ENCODE results near the gene DTNB.

Gene DTNB

GRCh38 chr2:25401307-25402026, 271.9 kb downstream of the DTNB start:
- TF ChIP-seq CTCF (IDR thresholded peaks at IDR 0.05; ENCODE audit: control insufficient read depth, insufficient read depth, low read depth, low read length, missing control alignments): no peak
- no peak overlapping the region for H3K4me3 ChIP-seq (ENCODE audit: control insufficient read depth, low read depth, low read length)
- DNase-seq (ENCODE audit: low read depth): no peak

DNA sequence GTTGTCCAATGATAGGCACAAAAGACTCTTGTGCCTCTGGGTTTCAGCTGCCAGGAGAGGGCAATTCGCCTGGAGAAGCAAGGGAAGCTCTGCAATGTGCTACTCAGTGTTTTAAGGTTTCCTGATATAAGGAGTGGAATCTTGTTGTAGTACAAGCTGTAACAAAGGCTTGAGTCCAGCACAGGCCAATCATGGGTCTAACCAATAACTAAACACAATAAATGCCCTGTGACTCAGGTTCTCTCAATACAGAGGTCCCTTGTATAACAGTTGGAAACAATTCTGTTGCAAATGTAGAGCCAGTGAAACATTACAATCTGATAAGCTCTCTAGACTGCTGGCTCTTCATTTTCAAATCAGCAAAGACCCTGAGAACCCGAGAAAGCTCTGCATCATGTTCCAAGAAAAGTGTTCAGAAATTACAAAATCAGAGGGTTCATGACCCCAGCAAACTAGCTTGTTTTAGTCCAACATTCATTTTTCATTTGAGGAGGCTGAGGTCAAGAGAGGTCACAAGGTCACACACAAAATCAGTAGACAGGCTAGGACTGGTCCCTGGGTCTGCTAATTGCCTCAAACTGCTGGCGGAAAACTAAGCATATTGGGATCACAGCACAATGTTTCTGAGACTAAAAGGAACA, 272.7 kb downstream of the DTNB start:
- H3K4me3 ChIP-seq (ENCODE audit: control insufficient read depth, low read depth, low read length): no peak overlapping the region
- no peak for TF ChIP-seq CTCF (IDR thresholded peaks at IDR 0.05; ENCODE audit: control insufficient read depth, insufficient read depth, low read depth, low read length, missing control alignments)
- no peak for DNase-seq (ENCODE audit: low read depth)

- TF ChIP-seq CTCF (IDR thresholded peaks at IDR 0.05; ENCODE audit: control insufficient read depth, insufficient read depth, low read depth, low read length, missing control alignments): no peak
- DNase-seq (ENCODE audit: low read depth): no peak
- no peak overlapping the region for H3K4me3 ChIP-seq (ENCODE audit: control insufficient read depth, low read depth, low read length)
Measured at GRCh38 chr2:25400169-25400568, 273.2 kb downstream of the DTNB start.

DNA sequence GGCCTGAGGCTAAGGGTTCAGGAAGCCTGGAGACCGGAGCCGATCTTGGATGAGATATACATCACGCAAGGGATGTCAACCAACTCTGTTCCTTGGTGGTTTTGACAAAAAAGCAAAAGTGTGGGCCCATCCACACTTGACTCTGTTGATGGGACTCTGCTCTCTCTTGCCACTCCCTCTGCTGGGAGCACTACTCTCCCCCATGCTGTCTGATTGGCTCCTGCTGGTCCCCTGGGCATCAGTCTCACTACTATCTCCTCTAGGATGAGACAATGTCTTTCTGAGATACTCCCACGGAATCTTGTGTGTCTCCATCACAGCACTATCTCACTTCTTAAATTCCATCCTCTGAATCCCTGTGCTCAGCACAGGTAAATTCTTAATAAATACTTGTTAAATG, 274.8 kb downstream of the DTNB start:
- no peak for DNase-seq (ENCODE audit: low read depth)
- TF ChIP-seq CTCF (IDR thresholded peaks at IDR 0.05; ENCODE audit: control insufficient read depth, insufficient read depth, low read depth, low read length, missing control alignments): no peak
- H3K4me3 ChIP-seq (ENCODE audit: control insufficient read depth, low read depth, low read length): no peak overlapping the region

- no peak for TF ChIP-seq CTCF (IDR thresholded peaks at IDR 0.05; ENCODE audit: control insufficient read depth, insufficient read depth, low read depth, low read length, missing control alignments)
- H3K4me3 ChIP-seq (ENCODE audit: control insufficient read depth, low read depth, low read length): no peak overlapping the region
- no peak for DNase-seq (ENCODE audit: low read depth)
Measured at GRCh38 chr2:25397777-25398176, 275.6 kb downstream of the DTNB start.

- TF ChIP-seq CTCF (IDR thresholded peaks at IDR 0.05; ENCODE audit: control insufficient read depth, insufficient read depth, low read depth, low read length, missing control alignments): no peak
- DNase-seq (ENCODE audit: low read depth): no peak
- H3K4me3 ChIP-seq (ENCODE audit: control insufficient read depth, low read depth, low read length): no peak overlapping the region
Measured at GRCh38 chr2:25389161-25389560, 284.2 kb downstream of the DTNB start.
